ENCODE measurements around the gene EGFL6. TPM values are rescaled to one million over a fixed set of nuclear protein-coding genes. Genes with fewer than 3 reads are reported as not detected.

EGFL6 gene
- total RNA-seq, 2 experiments from 2014 or later = 5.7 to 18.7 TPM

DNA sequence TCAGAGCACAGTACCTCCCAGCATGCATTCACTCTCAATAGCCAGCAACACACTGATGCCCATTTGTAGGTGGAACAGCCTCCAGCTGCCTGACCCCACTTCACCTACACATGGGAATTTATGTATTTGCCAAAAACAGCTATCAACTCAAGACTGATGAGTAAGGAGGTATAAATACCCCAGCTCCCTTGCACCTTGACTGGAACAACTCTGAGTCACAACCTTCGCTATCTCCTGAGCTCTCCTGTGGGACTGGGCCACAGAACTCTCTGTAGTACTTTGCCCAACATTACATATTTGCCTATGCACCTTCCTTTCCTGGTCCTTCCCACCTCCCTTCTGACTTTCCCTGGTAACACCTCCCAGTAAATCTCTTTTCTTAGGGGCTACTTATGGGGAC, 16.5 kb upstream of the EGFL6 start:
- H3K4me3 Mint-ChIP-seq = no peak overlapping the region
- peaks cover 7% of the 10 kb centered on the region for H3K4me1 Mint-ChIP-seq
- DNase-seq (no peak), ATAC-seq (no peak)
- no peaks in the 10 kb centered on the region for H3K9me3 Mint-ChIP-seq (ENCODE audit: low read depth)
- CTCF ChIA-PET = interaction anchor here (1.0 to 1.2 kb wide), 2 partner anchors 9 to 93 kb away, joined by 3 read pairs; no protein-coding TSS in a partner anchor
- peaks cover 33% of the 10 kb centered on the region for H3K27me3 Mint-ChIP-seq
- no peak overlapping the region for H3K27ac Mint-ChIP-seq
- H3K36me3 Mint-ChIP-seq = no peaks in the 10 kb centered on the region

- Mint-ChIP-seq H3K9me3 (ENCODE audit: low read depth) (no peaks in the 10 kb centered on the region), H3K27me3 (peaks cover 45% of the 10 kb centered on the region), H3K4me3 (no peak overlapping the region), H3K27ac (no peak overlapping the region), H3K36me3 (peaks cover 1% of the 10 kb centered on the region), H3K4me1 (peaks cover 16% of the 10 kb centered on the region)
- CTCF ChIA-PET = no interaction called here
- ATAC-seq (no peak), DNase-seq (no peak)
These were observed 3.9 kb upstream of the EGFL6 start for GRCh38 chrX:13565511-13565910.

DNA sequence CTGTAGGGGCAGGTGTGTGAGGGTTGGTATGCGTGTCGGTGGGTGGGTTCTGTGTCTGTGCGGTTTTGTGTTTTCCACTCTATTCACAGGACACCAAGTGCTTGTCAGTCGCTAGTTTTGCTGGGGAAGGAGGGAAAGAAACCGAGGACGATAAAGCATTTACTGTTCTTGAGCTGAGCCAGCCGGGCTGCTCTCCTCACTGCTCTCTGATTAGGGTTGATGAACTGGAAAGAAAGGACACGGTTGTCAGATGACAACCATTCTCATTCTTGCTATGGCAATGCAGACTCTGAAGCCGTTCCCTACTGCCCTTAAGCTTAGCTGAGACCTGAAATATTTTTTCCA, 832 bp downstream of the EGFL6 start:
- peaks cover 46% of the 10 kb centered on the region for H3K4me1 Mint-ChIP-seq

GRCh38 chrX:13571136-13571535, 1.7 kb downstream of the EGFL6 start:
- Mint-ChIP-seq H3K4me3 (peak overlapping the region; percentile 24), H3K27me3 (peaks cover 24% of the 10 kb centered on the region), H3K27ac (peak overlapping the region; percentile 41), H3K9me3 (ENCODE audit: low read depth) (no peaks in the 10 kb centered on the region), H3K36me3 (no peaks in the 10 kb centered on the region), H3K4me1 (peaks cover 41% of the 10 kb centered on the region)
- CTCF ChIA-PET = interaction anchor here (1.2 kb wide), 1 partner anchor 64 kb away, joined by 4 read pairs; no protein-coding TSS in a partner anchor
- ATAC-seq (no peak), DNase-seq (no peak)

More for the DNA sequence above, 832 bp downstream of the EGFL6 start:
- no peak for DNase-seq
- Mint-ChIP-seq H3K27ac (peak overlapping the region; percentile 9), H3K36me3 (no peaks in the 10 kb centered on the region), H3K4me3 (peak overlapping the region; percentile 75), H3K27me3 (peaks cover 28% of the 10 kb centered on the region), H3K9me3 (ENCODE audit: low read depth) (no peaks in the 10 kb centered on the region)
- CTCF ChIA-PET = no interaction called here
- peak; percentile 11 for ATAC-seq

DNA sequence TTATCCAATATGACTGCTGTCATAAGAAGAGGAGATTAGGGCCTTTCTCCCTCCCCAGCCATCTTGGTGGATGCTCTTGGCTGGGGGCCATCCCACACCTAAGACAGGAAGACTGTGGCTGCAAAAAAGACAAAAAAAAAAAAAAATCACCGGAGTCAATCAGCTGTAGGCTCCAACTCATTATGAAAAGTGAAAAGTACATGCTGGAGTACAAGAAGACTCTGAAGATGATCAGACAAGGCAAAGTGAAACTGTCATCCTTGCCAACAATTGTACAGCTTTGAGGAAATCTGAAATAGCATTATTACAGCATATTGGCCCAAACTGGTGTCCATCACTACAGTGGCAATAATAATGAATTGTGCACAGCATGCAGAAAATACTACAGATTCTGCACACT, 5.2 kb downstream of the EGFL6 start:
- no peak overlapping the region for H3K27ac Mint-ChIP-seq
- H3K36me3 Mint-ChIP-seq = no peaks in the 10 kb centered on the region
- peaks cover 38% of the 10 kb centered on the region for H3K4me1 Mint-ChIP-seq
- peak; percentile 53 for ATAC-seq
- DNase-seq = no peak
- peaks cover 4% of the 10 kb centered on the region for H3K27me3 Mint-ChIP-seq
- no peaks in the 10 kb centered on the region for H3K9me3 Mint-ChIP-seq (ENCODE audit: low read depth)
- H3K4me3 Mint-ChIP-seq = no peak overlapping the region
- CTCF ChIA-PET = interaction anchor here (1.6 kb wide), 1 partner anchor 71 kb away, joined by 4 read pairs; no protein-coding TSS in a partner anchor

- Mint-ChIP-seq H3K27me3 (peaks cover 26% of the 10 kb centered on the region), H3K36me3 (no peaks in the 10 kb centered on the region), H3K27ac (no peak overlapping the region), H3K4me3 (no peak overlapping the region), H3K9me3 (ENCODE audit: low read depth) (no peaks in the 10 kb centered on the region), H3K4me1 (peaks cover 6% of the 10 kb centered on the region)
- ATAC-seq (no peak), DNase-seq (no peak)
- CTCF ChIA-PET = no interaction called here
These were observed 10.3 kb downstream of the EGFL6 start for GRCh38 chrX:13579661-13580060.

DNA sequence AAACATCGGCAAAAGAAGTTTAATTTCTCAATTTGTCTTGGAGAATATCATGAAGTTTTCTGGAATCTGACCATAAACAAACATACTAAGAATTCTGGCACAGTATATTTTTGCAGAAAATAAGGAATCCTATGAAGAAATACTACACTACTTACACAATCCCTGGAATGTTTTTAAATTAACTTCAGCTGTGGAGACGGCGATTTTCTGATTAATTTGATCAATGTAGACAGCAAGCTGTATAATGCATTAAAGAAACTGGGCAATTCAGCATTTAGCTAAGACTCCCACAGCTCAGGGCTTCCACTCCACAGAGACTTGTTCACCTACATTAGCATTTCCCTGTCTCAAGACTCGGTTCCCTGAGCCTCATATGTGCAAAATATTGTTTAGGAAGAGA, 12.2 kb downstream of the EGFL6 start:
- no peak overlapping the region for H3K4me3 Mint-ChIP-seq
- peaks cover 34% of the 10 kb centered on the region for H3K27me3 Mint-ChIP-seq
- no peak overlapping the region for H3K27ac Mint-ChIP-seq
- DNase-seq (no peak), ATAC-seq (no peak)
- no peaks in the 10 kb centered on the region for H3K36me3 Mint-ChIP-seq
- CTCF ChIA-PET = no interaction called here
- no peaks in the 10 kb centered on the region for H3K4me1 Mint-ChIP-seq
- H3K9me3 Mint-ChIP-seq (ENCODE audit: low read depth) = no peaks in the 10 kb centered on the region

GRCh38 chrX:13587786-13588477, 18.5 kb downstream of the EGFL6 start:
- Mint-ChIP-seq H3K27me3 (peaks cover 36% of the 10 kb centered on the region), H3K27ac (no peak overlapping the region), H3K4me1 (no peaks in the 10 kb centered on the region), H3K4me3 (no peak overlapping the region), H3K36me3 (no peaks in the 10 kb centered on the region), H3K9me3 (ENCODE audit: low read depth) (no peaks in the 10 kb centered on the region)
- CTCF ChIA-PET = interaction anchor here (0.5 kb wide), 1 partner anchor 358 kb away, joined by 3 read pairs; no protein-coding TSS in a partner anchor
- DNase-seq (no peak), ATAC-seq (no peak)

- H3K4me3 Mint-ChIP-seq = no peak overlapping the region
- H3K9me3 Mint-ChIP-seq (ENCODE audit: low read depth) = no peaks in the 10 kb centered on the region
- no peaks in the 10 kb centered on the region for H3K36me3 Mint-ChIP-seq
- no peaks in the 10 kb centered on the region for H3K4me1 Mint-ChIP-seq
- no peak overlapping the region for H3K27ac Mint-ChIP-seq
- ATAC-seq = no peak
- DNase-seq = no peak
- H3K27me3 Mint-ChIP-seq = peaks cover 27% of the 10 kb centered on the region
- CTCF ChIA-PET = no interaction called here
These were observed 20.8 kb downstream of the EGFL6 start for GRCh38 chrX:13590207-13590606.

DNA sequence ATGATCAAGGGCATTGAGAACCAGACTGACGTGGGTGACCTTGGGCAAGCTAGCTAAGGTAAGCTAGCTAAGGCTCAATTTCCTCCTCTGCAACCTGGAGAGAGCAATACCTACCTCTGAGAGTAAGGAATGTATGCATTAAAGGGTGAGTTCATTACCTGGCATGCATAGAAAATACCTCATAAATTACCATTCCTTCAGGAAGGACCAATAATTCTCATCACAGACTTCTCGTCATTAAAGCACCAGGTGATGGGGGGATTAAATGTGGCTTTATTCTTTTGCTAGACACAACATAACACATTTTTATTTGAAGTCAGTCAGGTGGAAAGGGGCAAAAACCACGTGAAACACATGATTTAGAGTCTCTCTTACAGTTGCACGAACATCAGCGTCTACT, 21.5 kb downstream of the EGFL6 start:
- DNase-seq (no peak), ATAC-seq (no peak)
- H3K9me3 Mint-ChIP-seq (ENCODE audit: low read depth) = no peaks in the 10 kb centered on the region
- no peak overlapping the region for H3K4me3 Mint-ChIP-seq
- H3K27me3 Mint-ChIP-seq = peaks cover 23% of the 10 kb centered on the region
- H3K36me3 Mint-ChIP-seq = no peaks in the 10 kb centered on the region
- H3K4me1 Mint-ChIP-seq = no peaks in the 10 kb centered on the region
- no peak overlapping the region for H3K27ac Mint-ChIP-seq
- CTCF ChIA-PET = no interaction called here

GRCh38 chrX:13597874-13598273, 28.5 kb downstream of the EGFL6 start:
- DNase-seq = no peak
- Mint-ChIP-seq H3K4me3 (no peak overlapping the region), H3K36me3 (no peaks in the 10 kb centered on the region), H3K27ac (no peak overlapping the region), H3K27me3 (peaks cover 9% of the 10 kb centered on the region), H3K9me3 (ENCODE audit: low read depth) (no peaks in the 10 kb centered on the region), H3K4me1 (no peaks in the 10 kb centered on the region)
- ATAC-seq = no peak
- CTCF ChIA-PET = no interaction called here

DNA sequence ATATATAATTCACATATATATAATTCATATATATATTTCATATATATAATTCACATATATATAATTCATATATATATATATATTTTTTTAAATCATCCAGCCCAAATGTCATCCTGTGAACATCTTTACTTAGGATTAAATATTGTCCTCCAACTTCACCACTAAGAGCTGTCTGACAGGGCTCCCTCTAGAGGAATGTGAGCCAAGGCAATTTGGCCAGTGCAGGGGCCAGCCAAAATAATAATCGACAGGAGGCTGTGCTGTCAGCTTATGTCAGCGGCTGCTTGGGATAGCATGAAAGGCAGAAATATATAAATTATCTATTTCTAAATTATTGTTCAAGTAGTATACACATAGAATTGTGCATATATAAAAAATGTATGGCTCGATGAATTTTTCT, 29.5 kb downstream of the EGFL6 start:
- no peak overlapping the region for H3K4me3 Mint-ChIP-seq
- H3K36me3 Mint-ChIP-seq = no peaks in the 10 kb centered on the region
- H3K27ac Mint-ChIP-seq = no peak overlapping the region
- CTCF ChIA-PET = no interaction called here
- DNase-seq (no peak), ATAC-seq (no peak)
- no peaks in the 10 kb centered on the region for H3K9me3 Mint-ChIP-seq (ENCODE audit: low read depth)
- H3K4me1 Mint-ChIP-seq = no peaks in the 10 kb centered on the region
- H3K27me3 Mint-ChIP-seq = peaks cover 2% of the 10 kb centered on the region

DNA sequence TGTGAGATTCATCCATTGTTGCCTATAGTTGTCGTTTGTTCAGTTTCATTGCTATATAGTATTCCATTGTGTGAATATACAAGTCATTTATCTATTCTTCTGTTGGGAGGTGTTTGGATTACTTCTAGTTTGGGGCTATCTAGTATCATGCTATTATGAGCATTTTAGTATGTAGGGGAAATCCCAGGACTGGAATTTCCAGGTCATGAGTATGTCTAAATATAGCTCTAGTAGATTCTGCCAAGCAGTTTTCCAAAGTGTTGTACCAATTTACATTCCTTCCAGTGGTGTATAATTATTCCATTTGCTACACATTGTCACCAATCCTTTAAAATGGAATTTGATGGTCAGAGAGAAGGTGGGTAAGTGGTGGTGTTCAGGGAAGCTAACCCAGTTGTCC, 30.1 kb downstream of the EGFL6 start:
- Mint-ChIP-seq H3K27ac (no peak overlapping the region), H3K36me3 (no peaks in the 10 kb centered on the region), H3K9me3 (ENCODE audit: low read depth) (no peaks in the 10 kb centered on the region), H3K4me1 (no peaks in the 10 kb centered on the region), H3K4me3 (no peak overlapping the region), H3K27me3 (peaks cover 2% of the 10 kb centered on the region)
- no peak for DNase-seq
- ATAC-seq = no peak
- CTCF ChIA-PET = no interaction called here

DNA sequence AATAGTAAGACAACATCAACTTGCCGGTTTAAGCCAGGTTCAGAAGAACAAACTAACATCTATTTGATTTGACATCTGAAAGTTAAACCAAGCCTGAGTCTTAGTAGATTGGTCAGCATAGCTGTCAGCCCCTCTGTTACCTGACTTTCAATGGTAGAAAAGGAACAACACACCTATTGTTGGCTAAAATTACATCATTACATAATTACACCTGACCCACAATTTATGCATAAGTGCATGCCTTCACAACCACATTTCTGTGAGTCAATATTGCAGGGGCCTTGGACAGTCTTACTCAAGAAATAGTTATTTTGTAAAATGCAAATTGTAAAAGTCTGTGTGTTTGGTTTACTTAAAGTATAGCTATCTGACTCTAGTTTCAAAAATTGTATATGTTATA, 36.2 kb downstream of the EGFL6 start:
- no peak for ATAC-seq
- Mint-ChIP-seq H3K9me3 (ENCODE audit: low read depth) (no peaks in the 10 kb centered on the region), H3K4me1 (no peaks in the 10 kb centered on the region), H3K27me3 (peaks cover 2% of the 10 kb centered on the region), H3K4me3 (no peak overlapping the region), H3K36me3 (peaks cover 1% of the 10 kb centered on the region), H3K27ac (no peak overlapping the region)
- no peak for DNase-seq
- CTCF ChIA-PET = no interaction called here

All from activated CD8-positive, alpha-beta memory T cell treated with anti-CD3 and anti-CD28 coated beads, Interleukin-2, amount 10 ng/mL, durations not matched to agents 7 days and 5 days (primary cell).